ENCODE measurements around the gene ZRANB1.
"Not testable (repeated sequence)": the region's sequence is repeated elsewhere in the genome, so short reads cannot be mapped to it uniquely, and the experiment has no call there.

ZRANB1 gene

DNA sequence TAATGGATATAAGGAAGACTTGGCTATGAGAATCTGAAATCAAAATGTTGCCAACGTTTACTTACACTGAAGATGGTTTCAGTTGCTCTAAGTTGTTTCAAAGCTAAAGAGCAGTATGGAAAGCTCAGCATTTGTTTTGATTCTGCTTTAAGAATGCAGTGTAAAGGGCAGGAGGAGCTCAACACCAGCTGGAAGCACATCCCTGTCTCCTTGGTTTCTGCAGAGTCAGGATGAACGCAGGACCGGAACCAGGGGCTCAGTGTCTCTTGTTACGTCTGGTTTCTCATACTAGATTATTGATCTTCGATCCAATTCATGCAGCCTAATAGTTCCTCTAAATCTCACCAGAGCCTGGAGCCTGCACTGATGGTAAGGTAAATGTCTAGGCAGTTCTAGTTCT is 24.1 kb downstream of the ZRANB1 start:
- DNase-seq (ENCODE audit: low read depth), result no peak

GRCh38 chr10:124967255-124967654 is 25.3 kb downstream of the ZRANB1 start:
- no peak for DNase-seq (ENCODE audit: low read depth)

- no peak for DNase-seq (ENCODE audit: low read depth)
Observed at GRCh38 chr10:124971276-124971675, 29.4 kb downstream of the ZRANB1 start.

DNA sequence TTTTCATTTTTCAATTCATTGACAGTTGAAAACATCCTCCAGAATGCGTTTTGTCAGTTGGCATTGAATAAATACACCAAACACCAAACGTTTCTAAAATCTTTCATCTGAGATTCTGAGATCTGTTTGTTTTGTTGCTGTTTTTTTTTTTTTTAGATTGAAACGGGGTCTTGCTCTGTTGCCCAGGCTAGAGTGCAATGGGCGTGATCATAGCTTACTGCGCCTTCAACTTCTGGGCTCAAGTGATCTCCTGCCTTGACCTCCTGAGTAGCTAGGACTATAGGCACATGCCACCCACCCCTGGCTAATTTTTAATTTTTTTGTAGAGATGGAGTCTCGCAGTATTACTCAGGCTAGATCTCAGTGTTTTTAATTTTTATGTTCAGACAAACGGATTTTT is 30.7 kb downstream of the ZRANB1 start:
- DNase-seq (ENCODE audit: low read depth), result no peak

- DNase-seq (ENCODE audit: low read depth), result no peak
Observed at GRCh38 chr10:124974131-124974530, 32.2 kb downstream of the ZRANB1 start.

- no peak for DNase-seq (ENCODE audit: low read depth)
Observed at GRCh38 chr10:124975977-124976514, 34.1 kb downstream of the ZRANB1 start.

- no peak for DNase-seq (ENCODE audit: low read depth)
Observed at GRCh38 chr10:124977161-124977560, 35.2 kb downstream of the ZRANB1 start.

DNA sequence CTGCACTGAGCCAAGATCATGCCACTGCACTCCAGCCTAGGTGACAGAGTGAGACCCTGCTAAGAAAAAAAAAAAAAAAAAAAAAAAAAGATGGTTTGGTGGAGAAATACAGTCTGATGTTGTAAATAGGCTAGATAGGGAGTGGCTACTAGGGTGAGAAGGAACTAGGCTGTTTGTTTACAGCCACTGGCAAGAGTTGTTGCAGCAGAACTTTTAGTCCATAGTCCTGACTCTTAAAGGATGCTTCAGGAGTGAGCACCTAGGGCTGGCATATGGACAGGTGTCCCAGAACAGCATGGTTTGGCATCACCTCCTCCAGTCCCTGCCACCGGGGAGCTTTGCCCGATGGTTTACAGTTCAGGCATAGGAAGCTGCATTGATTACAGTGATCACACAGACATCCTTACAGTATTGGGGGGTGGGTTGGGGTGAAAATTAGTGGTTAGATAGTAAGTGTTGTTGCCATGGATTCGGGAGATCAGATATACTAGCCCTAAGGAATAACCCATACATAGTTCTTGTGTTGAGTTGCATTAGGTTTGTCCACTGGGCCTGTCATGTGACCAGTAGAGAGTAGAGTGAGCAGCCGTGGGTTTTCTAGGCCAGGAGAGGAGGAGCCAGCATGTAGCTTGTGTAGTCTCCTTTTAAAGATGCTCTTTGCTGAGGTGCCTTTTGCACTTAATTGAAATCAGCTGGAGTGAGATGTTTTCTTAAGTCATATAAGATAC is 35.9 kb downstream of the ZRANB1 start:
- no peak for DNase-seq (ENCODE audit: low read depth)

GRCh38 chr10:124978376-124978725 is 36.4 kb downstream of the ZRANB1 start:
- no peak for DNase-seq (ENCODE audit: low read depth)

DNA sequence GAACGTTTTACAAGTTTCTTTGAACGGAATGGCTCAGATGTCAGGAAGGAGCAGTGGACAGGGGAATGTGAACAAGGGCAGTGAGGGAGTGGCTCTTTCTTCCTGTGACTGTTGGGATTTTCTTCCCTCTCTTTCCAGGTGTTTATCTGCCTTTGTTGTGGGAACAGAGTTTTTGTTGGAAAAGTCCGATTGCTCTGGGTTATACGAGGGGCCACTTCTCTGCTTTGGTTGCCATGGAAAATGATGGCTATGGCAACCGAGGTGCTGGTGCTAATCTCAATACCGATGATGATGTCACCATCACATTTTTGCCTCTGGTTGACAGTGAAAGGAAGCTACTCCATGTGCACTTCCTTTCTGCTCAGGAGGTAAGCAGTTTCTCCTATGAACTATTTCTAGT is 41.4 kb downstream of the ZRANB1 start:
- no peak for DNase-seq (ENCODE audit: low read depth)

GRCh38 chr10:124984376-124984775 is 42.5 kb downstream of the ZRANB1 start:
- DNase-seq (ENCODE audit: low read depth), result no peak

DNA sequence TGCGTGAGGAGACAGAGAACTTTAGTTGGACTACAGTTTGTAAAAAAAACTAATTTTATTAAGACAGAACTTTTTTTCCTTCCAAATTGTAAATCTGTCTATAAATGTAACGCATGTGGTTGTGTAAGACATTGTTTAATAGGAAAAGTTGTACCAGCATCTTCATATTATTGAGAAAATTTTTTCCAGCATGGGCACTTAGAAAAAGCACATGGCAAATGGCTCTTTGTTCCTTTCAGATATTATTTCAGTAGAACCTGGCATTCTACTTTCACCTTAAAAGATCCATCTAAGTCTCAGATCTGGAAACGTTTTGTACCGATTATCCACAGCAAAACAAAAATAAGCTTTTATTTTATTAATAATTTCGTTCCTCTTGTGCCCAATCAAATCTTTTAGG is 43.2 kb downstream of the ZRANB1 start:
- no peak for DNase-seq (ENCODE audit: low read depth)

GRCh38 chr10:124987788-124988187 is 45.9 kb downstream of the ZRANB1 start:
- no peak for DNase-seq (ENCODE audit: low read depth)

DNA sequence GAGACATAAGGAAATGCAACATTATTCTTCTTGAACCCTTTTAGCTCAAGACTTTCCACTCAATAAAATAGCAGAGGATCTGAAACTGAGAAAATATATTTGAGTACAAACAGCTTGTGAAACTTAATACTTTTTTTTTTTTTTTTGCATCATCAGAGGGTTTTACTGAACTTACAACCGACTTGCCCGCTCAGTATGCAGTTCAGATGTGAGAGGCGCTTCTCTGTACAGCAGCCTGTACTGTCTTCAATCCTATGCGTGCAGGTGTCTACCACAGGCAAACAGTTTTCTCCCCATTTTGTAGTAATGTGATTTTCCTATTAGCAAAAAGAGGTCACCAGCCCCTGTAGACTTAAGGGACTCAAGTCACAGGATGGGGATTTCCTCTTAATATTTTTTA is 46.8 kb downstream of the ZRANB1 start:
- DNase-seq (ENCODE audit: low read depth), result not testable (repeated sequence)

GRCh38 chr10:124989526-124989925 is 47.6 kb downstream of the ZRANB1 start:
- DNase-seq (ENCODE audit: low read depth), result no peak

DNA sequence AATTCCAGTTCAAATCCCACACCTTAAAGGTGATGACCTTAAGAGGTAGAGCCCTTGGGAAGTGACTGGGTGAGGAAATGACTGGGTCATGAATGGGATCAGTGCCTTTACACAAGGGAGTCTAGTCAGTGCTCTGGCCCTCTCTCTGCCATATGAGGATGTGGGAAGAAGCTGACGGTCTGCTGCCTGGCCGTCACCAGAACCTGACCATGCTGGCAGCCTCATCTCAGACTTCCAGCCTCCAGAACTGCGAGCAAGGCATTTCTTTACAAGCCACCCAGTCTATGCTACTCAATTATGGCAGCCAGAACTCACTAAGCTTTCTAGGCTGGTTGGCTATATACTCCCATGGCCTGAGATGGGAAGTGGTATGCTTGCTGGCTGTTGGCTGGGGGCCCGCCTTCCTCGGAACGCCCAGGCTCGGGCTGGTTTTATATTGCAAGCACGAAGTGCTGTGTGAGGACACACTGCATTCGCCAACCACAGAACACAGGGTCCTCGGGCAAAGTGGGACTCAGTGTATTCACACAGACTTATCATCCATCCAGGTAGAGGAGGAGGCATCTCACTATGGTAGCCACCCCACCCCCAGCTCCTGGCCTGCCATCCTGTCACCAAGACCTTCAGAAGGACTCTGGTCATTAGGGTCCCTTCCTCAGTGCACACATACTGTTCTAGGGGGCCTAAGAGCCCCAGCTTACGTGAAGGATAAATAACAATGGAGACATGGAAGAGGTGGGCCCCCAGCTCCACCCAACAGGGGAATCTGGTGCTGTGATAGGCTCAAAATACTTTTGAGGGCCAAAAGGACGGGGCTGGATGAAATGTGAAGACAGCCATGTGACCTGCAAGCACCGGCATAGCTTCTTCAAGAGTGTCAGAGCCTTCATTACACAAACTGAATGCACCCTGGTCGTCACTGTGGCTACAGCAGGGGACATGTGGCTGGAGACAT is 49.0 kb downstream of the ZRANB1 start:
- DNase-seq (ENCODE audit: low read depth), result no peak

GRCh38 chr10:124991835-124992234 is 49.9 kb downstream of the ZRANB1 start:
- DNase-seq (ENCODE audit: low read depth), result no peak

- DNase-seq (ENCODE audit: low read depth), result no peak
Observed at GRCh38 chr10:124992462-124993344, 50.8 kb downstream of the ZRANB1 start.

GRCh38 chr10:124993345-124993708 is 51.4 kb downstream of the ZRANB1 start:
- no peak for DNase-seq (ENCODE audit: low read depth)

GRCh38 chr10:124993736-124994451 is 52.0 kb downstream of the ZRANB1 start:
- DNase-seq (ENCODE audit: low read depth), result no peak
